ENCODE measurements around the gene CIB4. TPM values are rescaled to one million over a fixed set of nuclear protein-coding genes. Genes with fewer than 3 reads are reported as not detected.

CIB4 gene
- total RNA-seq, 1 experiment from 2014 or later: not detected

GRCh38 chr2:26583381-26583911 is 57.7 kb downstream of the CIB4 start:
- ChIA-PET CTCF (no interaction called here), POLR2A (ENCODE audit: unreplicated experiment) (no interaction called here)
- Histone ChIP-seq H3K4me3 (no peak overlapping the region), H3K9me2 (ENCODE audit: insufficient read depth) (no peaks in the 10 kb centered on the region), H3K4me1 (replicated peaks; ENCODE audit: insufficient read depth) (no peaks in the 10 kb centered on the region), H3K4me2 (no peak overlapping the region), H3K27me3 (ENCODE audit: insufficient read depth, low read depth) (peaks cover 77% of the 10 kb centered on the region), H3K27ac (no peak overlapping the region), H3K36me3 (ENCODE audit: low read depth) (no peaks in the 10 kb centered on the region), H2AFZ (no peak overlapping the region), H4K20me1 (ENCODE audit: insufficient read depth) (no peaks in the 10 kb centered on the region; the same call in 1 of the 2 replicates), H3F3A (ENCODE audit: insufficient read depth, low read depth) (no peaks in the 10 kb centered on the region), H3K9me3 (ENCODE audit: insufficient read depth, low read depth) (no peaks in the 10 kb centered on the region), H3K79me2 (ENCODE audit: low read depth) (no peaks in the 10 kb centered on the region)
- BruUV-seq (replicated peaks): no TSS peak
- DNase-seq: no peak
- TF ChIP-seq CTCF (conservative IDR thresholded peaks at IDR 0.05): no peak
- TF ChIP-seq EZH2 (IDR thresholded peaks at IDR 0.05; ENCODE audit: low read depth): no peak
- intact Hi-C loops (cut with micrococcal nuclease; ENCODE audit: unreplicated experiment): no loop called here

GRCh38 chr2:26582890-26583289 is 58.3 kb downstream of the CIB4 start:
- H3K27me3 ChIP-seq (ENCODE audit: insufficient read depth, low read depth): peaks cover 72% of the 10 kb centered on the region
- H3K4me1 ChIP-seq (replicated peaks; ENCODE audit: insufficient read depth): no peaks in the 10 kb centered on the region
- no peak for DNase-seq
- H4K20me1 ChIP-seq (ENCODE audit: insufficient read depth): no peaks in the 10 kb centered on the region; the same call in 1 of the 2 replicates
- no peak overlapping the region for H3K27ac ChIP-seq
- no peak overlapping the region for H3K4me3 ChIP-seq
- ChIA-PET CTCF (no interaction called here), POLR2A (ENCODE audit: unreplicated experiment) (no interaction called here)
- H3K4me2 ChIP-seq: no peak overlapping the region
- H3K9me2 ChIP-seq (ENCODE audit: insufficient read depth): no peaks in the 10 kb centered on the region
- TF ChIP-seq CTCF (conservative IDR thresholded peaks at IDR 0.05): no peak
- TF ChIP-seq EZH2 (IDR thresholded peaks at IDR 0.05; ENCODE audit: low read depth): no peak
- no TSS peak for BruUV-seq (replicated peaks)
- no peaks in the 10 kb centered on the region for H3K79me2 ChIP-seq (ENCODE audit: low read depth)
- intact Hi-C loops (cut with micrococcal nuclease; ENCODE audit: unreplicated experiment): no loop called here
- H2AFZ ChIP-seq: no peak overlapping the region
- no peaks in the 10 kb centered on the region for H3K9me3 ChIP-seq (ENCODE audit: insufficient read depth, low read depth)
- no peaks in the 10 kb centered on the region for H3K36me3 ChIP-seq (ENCODE audit: low read depth)
- no peaks in the 10 kb centered on the region for H3F3A ChIP-seq (ENCODE audit: insufficient read depth, low read depth)

GRCh38 chr2:26581991-26582842 is 58.9 kb downstream of the CIB4 start:
- no peak overlapping the region for H3K27ac ChIP-seq
- TF ChIP-seq EZH2 (IDR thresholded peaks at IDR 0.05; ENCODE audit: low read depth) (no peak), CTCF (conservative IDR thresholded peaks at IDR 0.05) (no peak)
- H4K20me1 ChIP-seq (ENCODE audit: insufficient read depth): no peaks in the 10 kb centered on the region
- peaks cover 65% of the 10 kb centered on the region for H3K27me3 ChIP-seq (ENCODE audit: insufficient read depth, low read depth)
- H3K79me2 ChIP-seq (ENCODE audit: low read depth): no peaks in the 10 kb centered on the region
- peaks cover 5% of the 10 kb centered on the region for H3K4me1 ChIP-seq (replicated peaks; ENCODE audit: insufficient read depth)
- ChIA-PET POLR2A (ENCODE audit: unreplicated experiment) (no interaction called here), CTCF (no interaction called here)
- no peaks in the 10 kb centered on the region for H3K36me3 ChIP-seq (ENCODE audit: low read depth)
- no peak overlapping the region for H3K4me2 ChIP-seq
- intact Hi-C loops (cut with micrococcal nuclease; ENCODE audit: unreplicated experiment): no loop called here
- no peak overlapping the region for H3K4me3 ChIP-seq
- H3K9me2 ChIP-seq (ENCODE audit: insufficient read depth): no peaks in the 10 kb centered on the region
- DNase-seq: no peak
- H2AFZ ChIP-seq: no peak overlapping the region
- H3K9me3 ChIP-seq (ENCODE audit: insufficient read depth, low read depth): no peaks in the 10 kb centered on the region
- no TSS peak for BruUV-seq (replicated peaks)
- H3F3A ChIP-seq (ENCODE audit: insufficient read depth, low read depth): no peaks in the 10 kb centered on the region

Measured in PC-9 (cell line).